Activated naive CD4-positive, alpha-beta T cell treated with anti-CD3 and anti-CD28 coated beads, Interleukin-2, amount 50 U/mL, for 24 hours (primary cell): ENCODE results near the gene UBE2J2.

Source experiments
- H3K27ac Mint-ChIP-seq: one replicate; pipeline ENCODE4 v1.8.0; 2021; ENCODE audit warnings: mild to moderate bottlenecking, mixed read lengths
- H3K27me3 Mint-ChIP-seq: one replicate; pipeline ENCODE4 v1.8.0; 2021; ENCODE audit warnings: mixed read lengths
- H3K36me3 Mint-ChIP-seq: one replicate; pipeline ENCODE4 v1.8.0; 2021; ENCODE audit warnings: mixed read lengths
- H3K4me1 Mint-ChIP-seq: one replicate; pipeline ENCODE4 v1.8.0; 2021; ENCODE audit warnings: mixed read lengths
- H3K4me3 Mint-ChIP-seq: one replicate; pipeline ENCODE4 v1.8.0; 2021; ENCODE audit warnings: mild to moderate bottlenecking, mixed read lengths
- H3K9me3 Mint-ChIP-seq: one replicate; pipeline ENCODE4 v1.8.0; 2021; ENCODE audit warnings: mixed read lengths

Gene UBE2J2

DNA sequence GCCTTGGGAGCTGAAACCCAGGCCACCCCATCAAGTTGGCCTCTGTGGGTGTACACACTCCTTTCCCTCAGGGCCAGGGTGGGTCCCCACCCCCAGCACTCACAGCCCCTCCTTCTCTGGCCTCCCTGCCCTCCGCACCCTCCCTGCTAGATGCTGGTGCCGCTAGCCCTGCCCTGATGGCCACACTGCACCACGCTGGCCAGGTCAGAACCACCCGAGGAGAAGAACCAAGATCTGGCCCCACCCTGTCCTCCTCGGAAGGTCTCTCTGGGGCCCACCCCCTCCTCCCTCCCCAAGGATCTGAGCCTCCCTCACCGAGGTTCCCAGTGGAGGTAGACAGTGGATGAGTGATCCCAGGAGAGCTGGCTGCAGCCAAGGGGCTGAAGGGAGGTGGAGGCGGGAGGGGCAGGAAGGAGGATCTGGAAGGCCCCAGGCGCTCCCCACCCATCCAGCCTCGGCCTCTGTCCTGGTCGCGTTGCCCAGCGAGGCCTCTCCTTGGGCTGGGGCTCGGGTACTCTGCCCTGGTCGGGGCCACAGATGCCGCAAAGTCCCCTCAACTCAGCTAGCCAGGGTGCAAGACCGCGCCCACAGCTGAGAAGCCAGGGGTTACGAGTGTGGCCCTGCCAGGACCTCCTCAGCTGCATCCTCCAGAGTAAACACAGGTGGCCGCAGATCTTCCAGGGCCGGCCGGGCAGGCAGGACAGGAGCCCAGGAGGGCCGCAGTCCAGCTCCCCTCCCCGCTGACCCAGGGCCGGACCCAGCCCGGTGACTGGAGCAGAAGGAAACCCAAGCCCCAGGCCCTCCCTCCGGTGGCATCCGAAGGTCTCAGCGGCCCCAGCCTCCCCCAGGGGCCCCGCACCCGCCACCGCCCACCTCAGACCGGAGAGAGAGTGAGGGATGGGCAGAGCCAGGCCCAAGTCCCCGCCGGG lies 36.4 kb downstream of the UBE2J2 start:
- no peak overlapping the region for H3K27ac Mint-ChIP-seq
- H3K4me3 Mint-ChIP-seq: no peak overlapping the region
- H3K36me3 Mint-ChIP-seq: peaks cover 5% of the 10 kb centered on the region
- no peaks in the 10 kb centered on the region for H3K27me3 Mint-ChIP-seq
- no peaks in the 10 kb centered on the region for H3K9me3 Mint-ChIP-seq
- H3K4me1 Mint-ChIP-seq: peaks cover 16% of the 10 kb centered on the region

DNA sequence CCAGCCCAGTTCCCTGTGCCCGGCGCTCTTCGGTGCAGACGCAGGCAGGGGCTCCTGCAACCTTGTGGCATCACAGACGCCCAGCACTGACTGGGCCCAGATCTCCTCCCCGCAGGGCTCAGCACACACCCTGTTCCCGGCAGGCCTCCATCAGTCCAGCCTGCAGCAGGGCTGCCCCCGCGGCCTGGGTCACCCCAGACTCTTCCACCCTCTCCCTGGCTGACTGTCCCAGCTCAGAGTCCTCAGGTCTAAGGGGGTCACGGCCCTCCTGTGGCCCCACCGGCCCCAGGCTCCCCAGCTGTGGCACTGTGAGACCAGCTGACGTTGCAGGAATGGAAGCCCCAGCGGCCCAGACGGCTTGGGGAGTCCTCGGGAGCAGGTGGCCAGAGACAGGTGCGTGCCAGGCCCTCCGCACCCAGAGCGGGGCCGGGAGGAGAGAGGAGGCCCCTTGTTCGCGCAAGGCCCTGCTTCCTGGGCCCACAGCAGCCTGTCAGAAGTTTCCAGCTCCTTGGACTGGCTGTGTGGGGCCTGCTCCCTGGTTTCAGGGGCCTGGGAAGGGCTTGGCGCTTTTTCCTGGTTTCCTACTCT lies 37.4 kb downstream of the UBE2J2 start:
- peaks cover 5% of the 10 kb centered on the region for H3K36me3 Mint-ChIP-seq
- H3K4me1 Mint-ChIP-seq: peaks cover 16% of the 10 kb centered on the region
- no peak overlapping the region for H3K4me3 Mint-ChIP-seq
- no peaks in the 10 kb centered on the region for H3K9me3 Mint-ChIP-seq
- no peak overlapping the region for H3K27ac Mint-ChIP-seq
- H3K27me3 Mint-ChIP-seq: no peaks in the 10 kb centered on the region

DNA sequence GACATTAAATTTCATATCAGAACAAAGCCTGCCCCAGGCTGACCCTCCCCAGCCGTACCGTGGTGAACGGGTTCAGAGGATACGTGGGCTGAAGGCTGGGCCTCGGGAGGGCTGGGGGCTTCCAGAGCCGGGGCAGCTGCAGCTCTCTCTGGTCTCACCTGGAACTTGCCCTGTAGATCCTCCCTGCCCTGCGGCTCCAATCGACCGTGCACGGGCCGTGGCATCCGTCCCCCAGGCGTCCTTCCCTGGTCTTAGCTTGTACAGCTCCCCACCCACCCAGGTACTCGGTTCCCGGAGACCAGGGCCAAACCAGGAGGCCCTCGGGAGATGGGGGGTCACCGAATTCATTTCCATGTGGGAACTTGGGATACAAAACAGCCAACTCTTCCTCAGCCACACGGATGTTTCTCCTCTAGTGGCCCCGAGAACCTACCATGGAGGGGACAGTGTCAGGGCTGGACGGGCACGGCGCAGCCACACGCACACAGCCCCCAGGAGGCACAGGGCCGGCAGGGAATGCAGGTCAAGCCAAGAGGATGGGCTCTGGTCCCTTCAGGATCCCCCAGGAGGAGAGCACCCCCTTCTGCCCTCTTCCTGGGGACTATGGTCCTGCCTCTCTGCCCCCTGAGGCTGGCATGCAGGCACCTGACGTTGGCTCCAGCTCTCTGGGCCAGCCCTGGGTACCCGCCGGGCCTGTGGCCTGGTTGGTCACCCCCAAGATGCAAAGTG lies 38.5 kb downstream of the UBE2J2 start:
- H3K4me3 Mint-ChIP-seq: peak overlapping the region; percentile 44
- no peaks in the 10 kb centered on the region for H3K27me3 Mint-ChIP-seq
- peaks cover 21% of the 10 kb centered on the region for H3K4me1 Mint-ChIP-seq
- no peaks in the 10 kb centered on the region for H3K9me3 Mint-ChIP-seq
- H3K36me3 Mint-ChIP-seq: peaks cover 7% of the 10 kb centered on the region
- peak overlapping the region; percentile 35 for H3K27ac Mint-ChIP-seq

DNA sequence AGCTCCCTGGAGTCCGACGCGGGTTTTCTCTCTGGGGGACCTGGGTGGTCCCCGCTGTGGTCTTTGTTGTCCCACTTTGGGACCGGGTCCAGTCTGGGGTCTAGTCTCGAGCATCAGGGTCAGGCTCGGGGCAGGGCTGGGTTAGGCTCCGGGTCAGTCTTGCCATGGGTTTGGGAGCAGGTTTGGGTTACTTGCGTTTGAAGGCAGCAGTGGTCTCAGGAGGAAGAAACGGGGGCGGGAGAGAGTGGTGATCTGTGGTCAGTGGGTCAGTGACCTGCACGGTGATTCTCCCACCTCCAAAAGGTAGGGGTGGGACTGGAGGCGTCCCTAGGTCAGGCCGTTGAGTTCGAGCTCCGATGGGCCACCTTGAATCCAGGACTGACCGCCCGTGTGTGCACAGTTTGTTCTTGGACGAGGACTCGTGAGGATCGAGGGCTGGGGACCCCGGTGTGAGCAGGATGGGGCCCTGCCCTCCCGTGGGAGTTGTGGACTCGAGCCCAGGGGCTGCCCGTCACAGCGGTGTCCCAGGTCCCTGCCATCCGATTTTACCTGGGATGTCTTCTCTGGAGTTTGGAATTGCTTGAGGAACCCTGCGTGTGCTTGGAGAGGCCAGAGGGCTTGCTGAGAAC lies 39.4 kb downstream of the UBE2J2 start:
- Mint-ChIP-seq H3K27me3 (no peaks in the 10 kb centered on the region), H3K27ac (peak overlapping the region; percentile 53), H3K4me1 (peaks cover 29% of the 10 kb centered on the region), H3K4me3 (peak overlapping the region; percentile 91), H3K9me3 (no peaks in the 10 kb centered on the region), H3K36me3 (peaks cover 14% of the 10 kb centered on the region)

DNA sequence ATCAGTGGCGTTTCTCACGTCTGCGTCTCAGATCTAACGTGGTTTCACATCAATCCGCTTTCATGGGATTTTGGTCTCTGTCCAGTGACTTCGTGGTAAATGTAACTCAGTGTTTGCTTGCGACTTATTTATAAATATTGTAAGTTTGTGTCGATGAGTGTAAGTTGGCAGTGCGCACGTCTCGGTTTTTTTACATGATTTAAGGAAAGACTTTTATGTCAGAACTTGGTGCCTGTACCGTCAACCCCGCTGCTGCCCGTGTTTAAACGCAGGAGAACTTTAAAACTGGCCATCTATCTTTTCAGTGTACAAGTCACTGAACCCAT lies 40.1 kb downstream of the UBE2J2 start:
- H3K4me1 Mint-ChIP-seq: peaks cover 30% of the 10 kb centered on the region
- peak overlapping the region; percentile 91 for H3K4me3 Mint-ChIP-seq
- H3K27ac Mint-ChIP-seq: peak overlapping the region; percentile 94
- H3K9me3 Mint-ChIP-seq: no peaks in the 10 kb centered on the region
- H3K27me3 Mint-ChIP-seq: no peaks in the 10 kb centered on the region
- H3K36me3 Mint-ChIP-seq: peaks cover 14% of the 10 kb centered on the region

DNA sequence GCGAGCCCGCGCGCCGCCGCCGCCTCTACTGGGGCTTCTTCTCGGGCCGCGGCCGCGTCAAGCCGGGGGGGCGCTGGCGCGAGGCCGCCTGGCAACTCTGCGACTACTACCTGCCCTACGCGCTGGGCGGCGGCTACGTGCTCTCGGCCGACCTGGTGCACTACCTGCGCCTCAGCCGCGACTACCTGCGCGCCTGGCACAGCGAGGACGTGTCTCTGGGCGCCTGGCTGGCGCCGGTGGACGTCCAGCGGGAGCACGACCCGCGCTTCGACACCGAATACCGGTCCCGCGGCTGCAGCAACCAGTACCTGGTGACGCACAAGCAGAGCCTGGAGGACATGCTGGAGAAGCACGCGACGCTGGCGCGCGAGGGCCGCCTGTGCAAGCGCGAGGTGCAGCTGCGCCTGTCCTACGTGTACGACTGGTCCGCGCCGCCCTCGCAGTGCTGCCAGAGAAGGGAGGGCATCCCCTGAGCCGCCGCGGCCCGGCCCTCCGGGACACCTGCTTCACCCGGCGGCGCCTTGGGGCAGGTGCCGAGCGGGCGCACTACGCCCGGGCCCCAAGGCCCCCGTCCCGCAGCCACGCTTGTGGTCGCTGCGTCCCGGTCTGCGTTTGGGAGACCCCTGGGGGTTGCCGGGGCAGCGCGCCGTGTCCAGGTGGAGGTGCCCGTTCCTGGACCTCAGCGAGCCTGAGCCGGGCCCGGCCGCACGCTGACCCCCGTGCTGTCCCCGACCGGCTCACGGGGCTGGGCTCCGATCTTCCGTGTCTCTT lies 40.7 kb downstream of the UBE2J2 start:
- no peaks in the 10 kb centered on the region for H3K9me3 Mint-ChIP-seq
- peak overlapping the region; percentile 94 for H3K27ac Mint-ChIP-seq
- no peaks in the 10 kb centered on the region for H3K27me3 Mint-ChIP-seq
- peaks cover 14% of the 10 kb centered on the region for H3K36me3 Mint-ChIP-seq
- peaks cover 30% of the 10 kb centered on the region for H3K4me1 Mint-ChIP-seq
- peak overlapping the region; percentile 91 for H3K4me3 Mint-ChIP-seq

DNA sequence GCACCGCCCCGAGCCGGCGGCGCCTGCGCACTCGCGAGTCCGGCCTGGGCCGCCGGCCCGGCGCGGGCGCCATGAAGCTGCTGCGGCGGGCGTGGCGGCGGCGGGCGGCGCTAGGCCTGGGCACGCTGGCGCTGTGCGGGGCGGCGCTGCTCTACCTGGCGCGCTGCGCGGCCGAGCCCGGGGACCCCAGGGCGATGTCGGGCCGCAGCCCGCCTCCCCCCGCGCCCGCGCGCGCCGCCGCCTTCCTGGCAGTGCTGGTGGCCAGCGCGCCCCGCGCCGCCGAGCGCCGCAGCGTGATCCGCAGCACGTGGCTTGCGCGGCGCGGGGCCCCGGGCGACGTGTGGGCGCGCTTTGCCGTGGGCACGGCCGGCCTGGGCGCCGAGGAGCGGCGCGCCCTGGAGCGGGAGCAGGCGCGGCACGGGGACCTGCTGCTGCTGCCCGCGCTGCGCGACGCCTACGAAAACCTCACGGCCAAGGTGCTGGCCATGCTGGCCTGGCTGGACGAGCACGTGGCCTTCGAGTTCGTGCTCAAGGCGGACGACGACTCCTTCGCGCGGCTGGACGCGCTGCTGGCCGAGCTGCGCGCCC lies 41.4 kb downstream of the UBE2J2 start, which contains the start of gene B3GALT6:
Gene B3GALT6 (plus strand): TSS at position 30 of the 588 bp plus-strand sequence. CDS start 42 bp downstream, at position 72.
- Mint-ChIP-seq H3K4me1 (peaks cover 30% of the 10 kb centered on the region), H3K9me3 (no peaks in the 10 kb centered on the region), H3K27me3 (no peaks in the 10 kb centered on the region), H3K27ac (peak within 1 kb of the TSS; percentile 91), H3K36me3 (peaks cover 14% of the 10 kb centered on the region), H3K4me3 (peak within 1 kb of the TSS; percentile 93)

DNA sequence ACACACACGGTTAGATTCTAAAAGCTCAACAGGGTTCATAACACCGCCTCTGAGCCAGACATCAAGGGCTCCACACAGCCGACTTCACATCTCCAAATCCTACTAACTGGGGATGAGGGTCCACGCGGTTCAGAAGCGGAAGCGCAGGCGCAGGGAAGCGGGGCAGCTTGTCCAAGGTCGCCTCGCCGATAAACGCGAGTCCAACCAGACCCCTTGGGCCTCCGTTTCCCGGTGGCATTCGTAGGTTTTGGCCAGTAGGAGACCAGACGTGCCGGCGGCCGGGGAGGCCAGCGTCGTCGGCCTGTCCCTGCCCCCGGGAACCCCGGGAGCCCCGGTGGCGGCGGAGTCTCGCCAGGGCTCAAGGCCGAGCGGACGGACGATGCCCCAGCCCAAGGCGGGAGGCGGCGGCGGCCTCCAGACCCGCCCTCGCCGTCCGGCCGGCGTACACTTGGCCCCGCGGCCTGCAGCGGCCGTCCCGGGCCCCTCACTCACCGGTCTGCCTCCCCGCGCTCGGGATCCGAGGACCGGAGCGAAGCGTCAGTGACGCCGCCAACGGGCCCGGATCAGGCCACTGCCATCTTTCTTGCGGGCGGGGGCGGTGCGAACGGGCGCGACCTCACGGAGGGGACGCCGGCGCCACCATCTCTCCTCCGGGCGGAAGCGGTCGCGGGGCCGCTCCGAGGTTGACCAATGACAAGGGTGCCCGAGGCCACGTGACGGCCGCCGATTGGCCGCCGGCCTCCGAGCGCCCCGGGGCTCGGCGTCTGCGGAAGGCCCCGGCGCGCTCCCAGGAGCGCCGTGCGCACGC lies 42.0 kb downstream of the UBE2J2 start, which contains the start of gene SDF4:
Gene SDF4 (minus strand): TSS at position 602 of the 808 bp plus-strand sequence. CDS start 3,229 bp downstream, outside the sequence.
- H3K9me3 Mint-ChIP-seq: no peaks in the 10 kb centered on the region
- H3K4me3 Mint-ChIP-seq: peak within 1 kb of the TSS; percentile 93
- H3K27me3 Mint-ChIP-seq: no peaks in the 10 kb centered on the region
- peaks cover 30% of the 10 kb centered on the region for H3K4me1 Mint-ChIP-seq
- peak within 1 kb of the TSS; percentile 91 for H3K27ac Mint-ChIP-seq
- H3K36me3 Mint-ChIP-seq: peaks cover 14% of the 10 kb centered on the region

DNA sequence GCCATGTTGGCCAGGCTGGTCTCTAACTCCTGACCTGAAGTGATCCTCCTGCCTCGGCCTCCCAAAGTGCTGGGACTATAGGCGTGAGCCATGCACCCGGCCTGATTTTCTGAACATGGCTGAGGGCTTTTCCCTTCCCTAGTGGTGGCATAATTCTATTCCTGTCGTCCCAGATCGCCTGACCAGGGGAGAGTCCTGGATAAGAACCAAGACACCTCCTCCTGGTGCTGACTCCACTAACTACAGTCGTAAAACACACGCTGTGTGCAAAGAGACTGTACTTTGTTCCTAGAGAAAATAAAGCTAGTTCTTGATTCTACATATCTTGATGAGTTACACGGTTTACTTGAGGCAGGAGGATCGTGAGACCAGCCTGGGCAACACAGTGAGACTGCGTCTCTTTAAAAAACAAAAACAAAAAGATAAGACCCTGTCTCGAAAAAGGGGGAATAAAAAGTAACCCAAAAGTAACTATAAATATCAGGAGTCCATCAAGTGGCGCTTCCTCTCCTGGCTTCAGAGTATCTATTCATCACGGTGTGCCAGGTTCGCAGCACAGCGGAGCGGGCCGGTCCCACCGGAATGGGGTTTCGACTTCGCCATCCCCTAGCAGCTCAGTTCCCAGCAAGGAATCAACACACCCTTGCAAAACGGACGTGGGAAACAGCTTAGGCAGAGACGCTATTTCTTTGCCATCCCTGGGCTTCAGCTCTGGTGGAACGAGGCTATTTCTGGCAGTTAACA lies 42.8 kb downstream of the UBE2J2 start:
- Mint-ChIP-seq H3K36me3 (peaks cover 16% of the 10 kb centered on the region), H3K27ac (peak overlapping the region; percentile 91), H3K4me1 (peaks cover 34% of the 10 kb centered on the region)

DNA sequence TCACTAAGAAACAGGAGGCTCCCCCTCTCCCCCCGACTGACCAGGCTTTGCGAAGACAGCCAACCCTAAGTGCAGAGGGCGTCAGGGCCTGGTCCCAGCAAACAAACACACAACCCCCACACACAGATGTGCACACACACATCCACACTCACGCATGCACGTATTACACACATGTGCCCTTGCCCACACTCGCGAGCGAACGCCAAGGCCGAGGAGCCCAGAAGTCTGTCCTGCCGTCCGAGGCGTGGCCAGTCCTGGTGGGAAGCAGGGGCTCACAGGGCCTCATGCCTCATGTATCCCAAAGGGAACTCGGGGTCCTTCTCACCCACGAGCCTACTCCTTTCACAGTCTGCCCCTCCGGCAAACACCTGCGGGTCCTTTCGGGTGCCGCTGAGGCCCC lies 43.9 kb downstream of the UBE2J2 start:
- H3K4me1 Mint-ChIP-seq: peaks cover 38% of the 10 kb centered on the region
- H3K36me3 Mint-ChIP-seq: peaks cover 19% of the 10 kb centered on the region
- peak overlapping the region; percentile 46 for H3K27ac Mint-ChIP-seq

More for the DNA sequence above, 42.8 kb downstream of the UBE2J2 start:
- no peaks in the 10 kb centered on the region for H3K9me3 Mint-ChIP-seq
- H3K4me3 Mint-ChIP-seq: peak overlapping the region; percentile 93
- H3K27me3 Mint-ChIP-seq: no peaks in the 10 kb centered on the region

DNA sequence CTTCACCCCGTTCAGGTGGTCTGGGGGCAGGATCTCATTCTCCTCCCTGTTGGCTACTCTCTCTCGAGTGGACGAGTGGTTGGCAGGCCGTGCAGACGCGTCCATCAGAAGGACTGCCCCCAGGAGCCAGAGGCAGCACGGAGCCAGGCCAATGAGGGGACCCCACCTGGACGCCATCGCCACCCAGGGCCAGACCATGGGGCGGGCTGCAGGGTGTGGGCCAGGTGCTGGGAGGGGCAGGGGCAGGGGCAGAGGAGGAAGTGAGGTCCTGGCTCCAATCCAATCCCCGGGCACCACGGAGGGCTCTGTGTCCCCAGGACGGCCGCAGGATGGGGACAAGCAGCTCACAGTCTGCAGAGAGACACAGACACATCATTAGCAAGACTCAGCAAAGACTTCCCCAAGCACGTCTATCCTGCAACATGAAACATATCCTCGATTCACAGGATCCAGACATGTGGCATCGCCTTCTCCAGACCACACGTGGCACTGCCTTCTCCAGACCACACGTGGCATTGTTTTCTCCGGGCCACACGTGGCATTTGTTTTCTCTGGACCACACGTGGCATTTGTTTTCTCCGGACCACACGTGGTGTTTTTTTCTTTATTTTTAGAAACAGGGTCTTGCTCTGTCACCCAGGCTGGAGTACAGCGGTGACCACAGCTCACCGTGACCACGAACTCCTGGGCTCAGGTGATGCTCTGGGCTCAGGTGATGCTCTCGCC lies 44.9 kb downstream of the UBE2J2 start:
- Mint-ChIP-seq H3K9me3 (no peaks in the 10 kb centered on the region), H3K4me3 (no peak overlapping the region), H3K27me3 (no peaks in the 10 kb centered on the region), H3K36me3 (peaks cover 18% of the 10 kb centered on the region), H3K27ac (no peak overlapping the region), H3K4me1 (peaks cover 28% of the 10 kb centered on the region)

More for the DNA sequence above, 43.9 kb downstream of the UBE2J2 start:
- Mint-ChIP-seq H3K27me3 (no peaks in the 10 kb centered on the region), H3K4me3 (peak overlapping the region; percentile 93), H3K9me3 (no peaks in the 10 kb centered on the region)

DNA sequence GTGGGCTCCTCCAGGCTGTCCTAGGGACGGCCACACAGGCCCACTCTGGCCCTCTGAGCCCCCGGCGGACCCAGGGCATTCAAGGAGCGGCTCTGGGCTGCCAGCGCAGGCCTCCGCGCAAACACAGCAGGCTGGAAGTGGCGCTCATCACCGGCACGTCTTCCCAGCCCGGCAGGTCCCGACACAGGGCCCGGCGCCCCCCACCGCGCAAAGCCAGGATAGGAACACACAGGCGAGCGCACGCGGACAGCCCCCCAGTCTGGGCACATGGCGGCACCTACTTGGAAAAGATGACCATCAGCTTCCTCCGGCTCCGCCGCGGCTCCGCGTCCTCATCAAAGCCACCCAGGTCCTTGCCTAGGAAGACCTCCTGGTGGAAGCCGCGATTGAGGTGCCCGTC lies 45.5 kb downstream of the UBE2J2 start:
- H3K27me3 Mint-ChIP-seq: no peaks in the 10 kb centered on the region
- H3K4me3 Mint-ChIP-seq: no peak overlapping the region
- H3K27ac Mint-ChIP-seq: no peak overlapping the region
- H3K36me3 Mint-ChIP-seq: peaks cover 15% of the 10 kb centered on the region
- no peaks in the 10 kb centered on the region for H3K9me3 Mint-ChIP-seq
- H3K4me1 Mint-ChIP-seq: peaks cover 24% of the 10 kb centered on the region

DNA sequence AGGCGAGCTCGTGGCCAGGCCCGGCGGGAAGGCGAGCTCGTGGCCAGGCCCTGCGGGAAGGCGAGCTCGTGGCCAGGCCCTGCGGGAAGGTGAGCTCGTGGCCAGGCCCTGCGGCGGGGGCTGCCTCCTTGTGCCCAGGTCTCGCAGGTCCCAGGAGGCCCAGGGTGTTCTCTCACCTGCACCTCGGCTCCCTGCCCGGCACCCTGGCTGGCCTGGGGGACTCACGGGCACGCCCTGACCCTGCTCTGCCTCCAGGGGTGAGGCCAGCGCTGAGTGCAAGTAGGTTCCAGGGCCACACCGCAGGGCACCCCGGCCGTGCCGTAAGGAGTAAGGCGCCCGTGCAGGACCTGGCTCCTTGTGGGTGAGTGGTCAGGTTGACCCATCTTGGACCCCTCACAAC lies 46.3 kb downstream of the UBE2J2 start:
- Mint-ChIP-seq H3K4me1 (peaks cover 30% of the 10 kb centered on the region), H3K4me3 (no peak overlapping the region), H3K27me3 (no peaks in the 10 kb centered on the region), H3K9me3 (no peaks in the 10 kb centered on the region), H3K27ac (no peak overlapping the region), H3K36me3 (peaks cover 19% of the 10 kb centered on the region)
